Prostate gland (tissue), 2 donors: ENCODE results near the gene EFCAB10. TPM values are rescaled to one million over a fixed set of nuclear protein-coding genes. Genes with fewer than 3 reads are reported as not detected.

Experiments
- DNase-seq: peaks from one replicate; pipeline ENCODE4 v3.0.0-alpha.2; 2019; ENCODE audit warnings: low spot score
- H3K27ac ChIP-seq, 2 donors: fragments of 200-600 bp; sonication (generic); 2 replicates each; pipeline ENCODE4 v1.5.1; 2017 to 2019
- H3K27me3 ChIP-seq: fragments of 200-600 bp; sonication (generic); replicated peaks from 2 replicates; pipeline ENCODE4 v1.5.1; 2019; ENCODE audit not compliant: insufficient read depth
- H3K36me3 ChIP-seq, 2 donors: fragments of 200-600 bp; sonication (generic); 1 replicate in 1 of 2; 2 replicates in 1 of 2; pipeline versions ENCODE4 v1.5.1 to v1.8.1; 2017 to 2019
- H3K4me1 ChIP-seq: fragments of 200-600 bp; sonication (generic); replicated peaks from 2 replicates; pipeline ENCODE4 v1.5.1; 2019
- H3K4me3 ChIP-seq, 2 donors: fragments of 200-600 bp; sonication (generic); 2 replicates each; pipeline ENCODE4 v1.5.1; 2017 to 2019
- H3K9me3 ChIP-seq: fragments of 200-600 bp; sonication (generic); 2 replicates; pipeline ENCODE4 v1.5.1; 2017
- POLR2A ChIP-seq: fragments of 450-650 bp; IDR thresholded peaks from one replicate; pipeline ENCODE4 v1.6.1; 2016; ENCODE audit warnings: antibody characterized with exemption, mild to moderate bottlenecking
- POLR2AphosphoS5 ChIP-seq: sonication (generic); formaldehyde crosslinking; IDR thresholded peaks from one replicate; pipeline ENCODE4 v1.6.1; 2017; ENCODE audit warnings: antibody characterized with exemption
- WGBS: methylation state at CpG from one replicate; pipeline ENCODE4 v1.1.5; 2018; 5-methylcytosine and 5-hydroxymethylcytosine counted together
- intact Hi-C: fragments of 100-400 bp; cut with DNase I; formaldehyde crosslinking; loops from one replicate; pipeline ENCODE4 v1.14.2; 2022
- total RNA-seq, 2 donors: library from RNA; depleted of rRNA; stranded (reverse); fragments of >200 nt; gene quantifications; one replicate each; pipeline ENCODE4 v1.1.0, GENCODE V29; 2016
- TF ChIP-seq, protein P1 (sequence below), 4 experiments: fragments of 200-600 bp in 2 of 4; fragments of 450-650 bp in 2 of 4; sonication (generic) in 2 of 4; IDR thresholded peaks; 1 replicate in 3 of 4; 2 replicates in 1 of 4; pipeline ENCODE4 v1.5.1; 2016 to 2019; ENCODE audit warnings: antibody characterized with exemption in 4 of 4, mild to moderate bottlenecking in 2 of 4, moderate library complexity in 2 of 4

EFCAB10 gene
- total RNA-seq, 2 donors from 2014 or later = 6.4 TPM; not detected in 1

DNA sequence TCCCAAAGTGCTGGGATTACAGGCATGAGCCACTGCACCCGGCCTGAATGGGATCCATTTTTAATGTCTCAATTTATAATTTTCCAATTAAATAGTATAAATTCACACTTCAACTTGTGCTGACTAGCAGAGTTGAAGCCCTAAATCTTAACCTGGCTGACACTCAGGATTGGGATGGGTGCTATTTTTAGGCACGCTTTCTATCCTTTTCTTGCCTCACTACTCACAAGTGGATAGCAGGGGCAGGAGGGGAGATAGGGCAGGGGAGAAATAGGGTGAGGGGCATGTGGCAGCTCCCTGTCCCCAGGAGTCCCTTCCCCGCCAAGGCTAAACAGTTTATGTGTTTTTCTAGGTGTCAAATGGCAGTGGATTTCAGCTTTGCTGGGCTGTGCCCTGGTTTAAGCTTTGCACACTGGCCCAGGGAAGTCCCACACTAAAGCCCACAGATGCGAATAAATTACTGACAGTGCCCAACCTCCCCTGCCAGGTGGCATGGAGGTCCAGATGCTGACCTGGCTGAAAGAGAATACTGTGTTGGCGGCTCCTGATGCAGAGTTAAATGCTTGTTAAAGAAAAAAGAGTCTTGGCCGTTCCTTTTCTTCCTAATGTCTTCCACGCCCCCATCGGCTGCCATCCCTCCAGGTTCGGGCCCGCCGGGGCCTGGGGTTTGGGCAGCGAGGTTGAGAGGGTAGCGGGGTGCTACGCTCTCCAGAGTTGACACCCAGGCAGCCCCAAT lies 36.2 kb upstream of the EFCAB10 start:
- Histone ChIP-seq H3K27ac (no peak overlapping the region), H3K4me3 (no peak overlapping the region), H3K36me3 (peaks cover 4 to 9% of the 10 kb centered on the region in 2 donors), H3K27me3 (no peaks in the 10 kb centered on the region), H3K9me3 (no peaks in the 10 kb centered on the region), H3K4me1 (no peaks in the 10 kb centered on the region)
- intact Hi-C loops = no loop called here
- TF ChIP-seq POLR2A = no peak
- TF ChIP-seq, protein P1, sequence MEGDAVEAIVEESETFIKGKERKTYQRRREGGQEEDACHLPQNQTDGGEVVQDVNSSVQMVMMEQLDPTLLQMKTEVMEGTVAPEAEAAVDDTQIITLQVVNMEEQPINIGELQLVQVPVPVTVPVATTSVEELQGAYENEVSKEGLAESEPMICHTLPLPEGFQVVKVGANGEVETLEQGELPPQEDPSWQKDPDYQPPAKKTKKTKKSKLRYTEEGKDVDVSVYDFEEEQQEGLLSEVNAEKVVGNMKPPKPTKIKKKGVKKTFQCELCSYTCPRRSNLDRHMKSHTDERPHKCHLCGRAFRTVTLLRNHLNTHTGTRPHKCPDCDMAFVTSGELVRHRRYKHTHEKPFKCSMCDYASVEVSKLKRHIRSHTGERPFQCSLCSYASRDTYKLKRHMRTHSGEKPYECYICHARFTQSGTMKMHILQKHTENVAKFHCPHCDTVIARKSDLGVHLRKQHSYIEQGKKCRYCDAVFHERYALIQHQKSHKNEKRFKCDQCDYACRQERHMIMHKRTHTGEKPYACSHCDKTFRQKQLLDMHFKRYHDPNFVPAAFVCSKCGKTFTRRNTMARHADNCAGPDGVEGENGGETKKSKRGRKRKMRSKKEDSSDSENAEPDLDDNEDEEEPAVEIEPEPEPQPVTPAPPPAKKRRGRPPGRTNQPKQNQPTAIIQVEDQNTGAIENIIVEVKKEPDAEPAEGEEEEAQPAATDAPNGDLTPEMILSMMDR (IDR thresholded peaks at IDR 0.05) = no peak
- no peak for TF ChIP-seq POLR2AphosphoS5
- WGBS = 92% methylated on average over 14 of the region's 14 CpGs
- DNase-seq = no peak

DNA sequence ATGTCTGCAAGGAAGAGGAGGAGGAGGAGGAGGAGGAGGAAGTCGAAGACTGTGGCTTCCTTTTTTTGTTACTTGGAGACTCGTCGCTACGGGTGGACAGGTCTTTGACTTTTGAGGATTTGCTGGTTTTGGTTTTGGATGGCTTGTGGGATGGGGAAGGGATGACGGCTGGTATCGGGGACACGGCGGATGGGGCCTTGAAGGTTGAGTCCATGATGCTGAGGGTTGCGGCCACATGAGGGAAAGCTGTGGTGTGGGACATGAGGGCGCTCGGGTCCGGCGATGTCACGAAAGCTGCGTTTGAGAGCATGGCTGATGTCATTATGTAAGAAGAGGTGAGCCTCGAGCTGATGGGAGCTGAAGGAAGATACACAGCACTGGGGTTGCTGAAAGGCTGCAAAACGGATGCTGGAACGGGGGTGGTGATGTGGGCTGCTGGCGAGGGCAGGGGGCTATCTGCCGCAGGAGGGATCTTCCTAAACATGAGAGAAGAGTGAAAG lies 33.1 kb upstream of the EFCAB10 start:
- Histone ChIP-seq H3K27me3 (no peaks in the 10 kb centered on the region), H3K36me3 (peaks cover 4 to 9% of the 10 kb centered on the region in 2 donors), H3K4me3 (no peak overlapping the region), H3K27ac (no peak overlapping the region), H3K4me1 (no peaks in the 10 kb centered on the region), H3K9me3 (no peaks in the 10 kb centered on the region)
- 94% methylated on average over 20 of the region's 20 CpGs for WGBS
- TF ChIP-seq POLR2AphosphoS5 = no peak
- DNase-seq = no peak
- intact Hi-C loops = no loop called here

DNA sequence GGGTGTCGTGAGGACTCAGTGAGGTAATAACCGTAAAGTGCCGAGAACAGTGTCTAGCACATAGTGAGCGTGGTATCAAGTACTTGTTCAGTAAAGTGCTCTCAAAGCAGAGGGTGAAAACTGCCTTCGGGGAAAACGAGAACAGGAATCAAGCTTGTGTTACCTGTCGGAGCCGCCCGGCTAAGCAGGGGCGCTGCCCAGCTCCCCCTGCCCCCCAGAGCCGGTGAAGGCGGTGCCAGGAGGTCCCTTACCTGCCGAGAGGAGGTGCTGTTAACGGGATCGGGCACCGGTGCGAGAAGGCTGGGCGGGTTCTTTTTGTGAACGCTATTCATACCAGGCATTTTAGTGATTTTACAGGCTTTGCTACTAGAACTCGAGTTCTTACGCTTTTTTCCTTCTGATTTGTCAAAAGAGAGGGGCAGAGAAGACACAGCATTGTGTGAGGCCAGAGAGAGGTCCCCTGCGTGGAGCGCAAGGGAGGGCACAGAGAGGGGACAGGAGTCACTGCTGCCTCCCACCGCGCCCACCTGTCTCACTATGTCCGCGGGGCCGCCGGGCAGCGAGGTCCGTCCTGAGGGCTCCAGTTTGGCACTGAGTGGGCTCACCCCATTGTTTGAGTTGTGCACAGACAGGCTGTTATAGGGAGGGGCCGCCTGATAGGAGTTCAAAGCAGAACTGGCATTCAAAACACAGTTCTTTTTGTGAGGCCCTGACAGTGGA lies 32.5 kb upstream of the EFCAB10 start:
- Histone ChIP-seq H3K4me1 (no peaks in the 10 kb centered on the region), H3K36me3 (peaks cover 4 to 9% of the 10 kb centered on the region in 2 donors)
- intact Hi-C loops = no loop called here

DNA sequence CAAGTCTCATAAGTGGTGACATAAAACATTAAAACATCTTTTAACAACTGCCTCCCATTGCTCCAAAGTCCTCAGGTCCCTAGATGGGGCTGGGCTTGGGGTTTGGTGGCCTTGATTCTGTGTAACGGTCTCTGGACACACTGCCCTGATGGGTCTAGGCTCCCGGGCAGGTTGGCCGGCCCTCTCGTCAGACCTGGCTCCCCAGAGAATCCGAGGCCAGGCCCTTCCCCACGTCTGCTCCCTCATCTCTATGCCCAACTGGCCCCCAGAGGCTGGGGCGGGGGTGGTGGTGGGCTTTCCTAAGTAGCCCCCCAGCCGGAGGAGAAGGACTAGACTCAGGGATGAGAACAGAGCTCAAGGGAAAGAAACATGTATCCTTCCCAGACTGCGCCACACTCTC lies 31.5 kb upstream of the EFCAB10 start:
- H3K27me3 ChIP-seq = no peaks in the 10 kb centered on the region
- 91% methylated on average over 9 of the region's 9 CpGs for WGBS

More for the DNA sequence above, 32.5 kb upstream of the EFCAB10 start:
- 89% methylated on average over 32 of the region's 32 CpGs for WGBS
- Histone ChIP-seq H3K4me3 (no peak overlapping the region), H3K27ac (no peak overlapping the region), H3K27me3 (no peaks in the 10 kb centered on the region), H3K9me3 (no peaks in the 10 kb centered on the region)
- no peak for TF ChIP-seq POLR2AphosphoS5
- no peak for TF ChIP-seq POLR2A
- TF ChIP-seq, protein P1 (IDR thresholded peaks at IDR 0.05) = no peak
- DNase-seq = no peak

More for the DNA sequence above, 31.5 kb upstream of the EFCAB10 start:
- H3K27ac ChIP-seq = no peak overlapping the region
- no peak overlapping the region for H3K4me3 ChIP-seq
- peaks cover 4 to 9% of the 10 kb centered on the region in 2 donors for H3K36me3 ChIP-seq
- H3K4me1 ChIP-seq = no peaks in the 10 kb centered on the region
- TF ChIP-seq POLR2A (no peak), POLR2AphosphoS5 (no peak)
- TF ChIP-seq, protein P1 (IDR thresholded peaks at IDR 0.05) = no peak
- no peaks in the 10 kb centered on the region for H3K9me3 ChIP-seq
- DNase-seq = no peak
- intact Hi-C loops = no loop called here
